Activated CD4-positive, alpha-beta T cell treated with anti-CD3 and anti-CD28 coated beads, Interleukin-2, amount 10 ng/mL, durations not matched to agents 24 days and 14 days (primary cell): ENCODE data around the gene WFIKKN2. TPM values are rescaled to one million over a fixed set of nuclear protein-coding genes. Genes with fewer than 3 reads are reported as not detected.

Experiments used
- DNase-seq: peaks from one replicate; pipeline ENCODE4 v3.0.0; 2022
- H3K27ac Mint-ChIP-seq: one replicate; pipeline ENCODE4 v1.8.0; 2022; ENCODE audit warnings: mild to moderate bottlenecking, mixed read lengths
- H3K27me3 Mint-ChIP-seq: one replicate; pipeline ENCODE4 v1.8.0; 2022; ENCODE audit warnings: mixed read lengths
- H3K36me3 Mint-ChIP-seq: one replicate; pipeline ENCODE4 v1.8.0; 2022; ENCODE audit warnings: low read depth, mild to moderate bottlenecking, mixed read lengths
- H3K4me1 Mint-ChIP-seq: one replicate; pipeline ENCODE4 v1.8.0; 2021; ENCODE audit warnings: mixed read lengths
- H3K4me3 Mint-ChIP-seq: one replicate; pipeline ENCODE4 v1.8.0; 2022; ENCODE audit warnings: mild to moderate bottlenecking, moderate library complexity, mixed read lengths
- H3K9me3 Mint-ChIP-seq: one replicate; pipeline ENCODE4 v1.8.0; 2021; ENCODE audit warnings: mixed read lengths
- intact Hi-C: fragments of 100-400 bp; cut with micrococcal nuclease; formaldehyde crosslinking; loops from one replicate; pipeline ENCODE4 v1.15.1; 2023
- total RNA-seq: library from RNA; stranded (reverse); gene quantifications from 2 replicates; pipeline ENCODE4 v1.2.3, GENCODE V29; 2022

The WFIKKN2 gene
- total RNA-seq, 1 donor from 2014 or later = not detected

GRCh38 chr17:50861334-50861676, 25.9 kb downstream of the WFIKKN2 start:
- Mint-ChIP-seq H3K27me3 (peaks cover 7% of the 10 kb centered on the region), H3K27ac (no peak overlapping the region)

GRCh38 chr17:50861822-50862528, 26.6 kb downstream of the WFIKKN2 start:
- DNase-seq = no peak
- Mint-ChIP-seq H3K27ac (no peak overlapping the region), H3K27me3 (peaks cover 5% of the 10 kb centered on the region), H3K4me3 (no peak overlapping the region), H3K4me1 (peaks cover 25% of the 10 kb centered on the region), H3K9me3 (no peaks in the 10 kb centered on the region), H3K36me3 (peaks cover 22% of the 10 kb centered on the region)
- intact Hi-C loops = loop anchor here (2.0 kb wide), 1 partner anchor 19 kb away; no protein-coding TSS in a partner anchor

More at GRCh38 chr17:50861334-50861676, 25.9 kb downstream of the WFIKKN2 start:
- peaks cover 25% of the 10 kb centered on the region for H3K4me1 Mint-ChIP-seq
- intact Hi-C loops = loop anchor here (2.0 kb wide), 1 partner anchor 19 kb away; no protein-coding TSS in a partner anchor
- no peak overlapping the region for H3K4me3 Mint-ChIP-seq
- DNase-seq = no peak
- H3K36me3 Mint-ChIP-seq = peaks cover 22% of the 10 kb centered on the region
- no peaks in the 10 kb centered on the region for H3K9me3 Mint-ChIP-seq

GRCh38 chr17:50863221-50863843, 27.9 kb downstream of the WFIKKN2 start:
- H3K27me3 Mint-ChIP-seq = peaks cover 2% of the 10 kb centered on the region
- H3K36me3 Mint-ChIP-seq = peaks cover 22% of the 10 kb centered on the region
- no peak overlapping the region for H3K27ac Mint-ChIP-seq
- H3K4me3 Mint-ChIP-seq = peak overlapping the region; percentile 28
- peaks cover 35% of the 10 kb centered on the region for H3K4me1 Mint-ChIP-seq
- peak; percentile 80 for DNase-seq
- no peaks in the 10 kb centered on the region for H3K9me3 Mint-ChIP-seq
- intact Hi-C loops = no loop called here

GRCh38 chr17:50863931-50864330, 28.5 kb downstream of the WFIKKN2 start:
- no peaks in the 10 kb centered on the region for H3K9me3 Mint-ChIP-seq
- intact Hi-C loops = no loop called here
- DNase-seq = no peak
- H3K4me1 Mint-ChIP-seq = peaks cover 40% of the 10 kb centered on the region
- peaks cover 22% of the 10 kb centered on the region for H3K36me3 Mint-ChIP-seq
- peak overlapping the region; percentile 97 for H3K4me3 Mint-ChIP-seq
- no peak overlapping the region for H3K27ac Mint-ChIP-seq
- H3K27me3 Mint-ChIP-seq = no peaks in the 10 kb centered on the region

- Mint-ChIP-seq H3K4me1 (peaks cover 41% of the 10 kb centered on the region), H3K36me3 (peaks cover 22% of the 10 kb centered on the region), H3K27ac (peak overlapping the region; percentile 91), H3K4me3 (peak overlapping the region; percentile 97), H3K9me3 (no peaks in the 10 kb centered on the region), H3K27me3 (no peaks in the 10 kb centered on the region)
- DNase-seq = no peak
- intact Hi-C loops = loop anchor here (5.0 kb wide), 3 partner anchors 38 to 1187 kb away; partner anchors contain the start of genes CACNA1G and SPOP
These were observed 29.3 kb downstream of the WFIKKN2 start for GRCh38 chr17:50864747-50865059.

- Mint-ChIP-seq H3K4me1 (peaks cover 44% of the 10 kb centered on the region), H3K4me3 (peak overlapping the region; percentile 97), H3K27ac (peak overlapping the region; percentile 91), H3K36me3 (peaks cover 22% of the 10 kb centered on the region), H3K9me3 (no peaks in the 10 kb centered on the region), H3K27me3 (no peaks in the 10 kb centered on the region)
- DNase-seq = peak; percentile 85
- intact Hi-C loops = loop anchor here (5.0 kb wide), 3 partner anchors 37 to 1188 kb away; partner anchors contain the start of genes CACNA1G and SPOP
These were observed 29.9 kb downstream of the WFIKKN2 start for GRCh38 chr17:50865060-50865867.

- H3K36me3 Mint-ChIP-seq = peaks cover 20% of the 10 kb centered on the region
These were observed 30.5 kb downstream of the WFIKKN2 start for GRCh38 chr17:50865868-50866260.

GRCh38 chr17:50866261-50866949, 31.0 kb downstream of the WFIKKN2 start, which contains the start of gene TOB1:
TOB1 (minus strand) TSS chr17:50866354; CDS start chr17:50864017, 2,337 bp downstream.
- no peaks in the 10 kb centered on the region for H3K27me3 Mint-ChIP-seq
- no peaks in the 10 kb centered on the region for H3K9me3 Mint-ChIP-seq
- peaks cover 48% of the 10 kb centered on the region for H3K4me1 Mint-ChIP-seq
- DNase-seq = peak; percentile 98
- H3K4me3 Mint-ChIP-seq = peak within 1 kb of the TSS; percentile 97
- peak within 1 kb of the TSS; percentile 96 for H3K27ac Mint-ChIP-seq
- intact Hi-C loops = loop anchor here (1.0 to 5.0 kb wide), 9 partner anchors 36 to 1189 kb away; partner anchors contain the start of genes CACNA1G, LUC7L3, NME1 and NME2
- H3K36me3 Mint-ChIP-seq = peaks cover 17% of the 10 kb centered on the region

More at GRCh38 chr17:50865868-50866260, 30.5 kb downstream of the WFIKKN2 start:
- intact Hi-C loops = loop anchor here (1.0 to 5.0 kb wide), 9 partner anchors 36 to 1189 kb away; partner anchors contain the start of genes CACNA1G, LUC7L3, NME1 and NME2
- peak overlapping the region; percentile 89 for H3K4me3 Mint-ChIP-seq
- peaks cover 44% of the 10 kb centered on the region for H3K4me1 Mint-ChIP-seq
- H3K27me3 Mint-ChIP-seq = no peaks in the 10 kb centered on the region
- no peaks in the 10 kb centered on the region for H3K9me3 Mint-ChIP-seq
- DNase-seq = no peak
- H3K27ac Mint-ChIP-seq = peak overlapping the region; percentile 96

GRCh38 chr17:50866950-50867362, 31.6 kb downstream of the WFIKKN2 start:
- Mint-ChIP-seq H3K36me3 (peaks cover 12% of the 10 kb centered on the region), H3K9me3 (no peaks in the 10 kb centered on the region), H3K4me3 (peak overlapping the region; percentile 89), H3K4me1 (peaks cover 51% of the 10 kb centered on the region), H3K27ac (peak overlapping the region; percentile 96), H3K27me3 (no peaks in the 10 kb centered on the region)
- intact Hi-C loops = loop anchor here (1.0 to 5.0 kb wide), 10 partner anchors 15 to 1190 kb away; partner anchors contain the start of genes CACNA1G, LUC7L3, NME1 and NME2
- peak; percentile 90 for DNase-seq

- Mint-ChIP-seq H3K4me3 (peak overlapping the region; percentile 89), H3K27me3 (no peaks in the 10 kb centered on the region), H3K27ac (peak overlapping the region; percentile 96), H3K36me3 (peaks cover 11% of the 10 kb centered on the region), H3K4me1 (peaks cover 52% of the 10 kb centered on the region), H3K9me3 (no peaks in the 10 kb centered on the region)
- DNase-seq = peak; percentile 95
- intact Hi-C loops = loop anchor here (1.0 to 5.0 kb wide), 8 partner anchors 15 to 1190 kb away; partner anchors contain the start of genes CACNA1G, LUC7L3, NME1 and SPAG9
These were observed 32.2 kb downstream of the WFIKKN2 start for GRCh38 chr17:50867363-50868139.

GRCh38 chr17:50868140-50868438, 32.7 kb downstream of the WFIKKN2 start:
- no peak for DNase-seq
- H3K4me1 Mint-ChIP-seq = peaks cover 52% of the 10 kb centered on the region
- peak overlapping the region; percentile 89 for H3K4me3 Mint-ChIP-seq
- peaks cover under 1% of the 10 kb centered on the region for H3K27me3 Mint-ChIP-seq
- H3K27ac Mint-ChIP-seq = peak overlapping the region; percentile 96
- peaks cover 9% of the 10 kb centered on the region for H3K36me3 Mint-ChIP-seq
- intact Hi-C loops = loop anchor here (5.0 kb wide), 3 partner anchors 34 to 1191 kb away; partner anchors contain the start of genes CACNA1G and SPOP
- H3K9me3 Mint-ChIP-seq = no peaks in the 10 kb centered on the region

- H3K27me3 Mint-ChIP-seq = peaks cover 3% of the 10 kb centered on the region
- no peaks in the 10 kb centered on the region for H3K9me3 Mint-ChIP-seq
- H3K27ac Mint-ChIP-seq = no peak overlapping the region
- DNase-seq = no peak
- intact Hi-C loops = loop anchor here (5.0 kb wide), 3 partner anchors 34 to 1191 kb away; partner anchors contain the start of genes CACNA1G and SPOP
- peaks cover 50% of the 10 kb centered on the region for H3K4me1 Mint-ChIP-seq
- peaks cover 6% of the 10 kb centered on the region for H3K36me3 Mint-ChIP-seq
- no peak overlapping the region for H3K4me3 Mint-ChIP-seq
These were observed 33.2 kb downstream of the WFIKKN2 start for GRCh38 chr17:50868602-50869001.
